ENCODE data around the gene MTRF1. TPM values are rescaled to one million over a fixed set of nuclear protein-coding genes. Genes with fewer than 3 reads are reported as not detected.

MTRF1 gene
- total and polyA plus RNA-seq, 9 of the 15 experiments (the other 6 are each of a cell fraction or from before 2014, with no cell fraction given), result 12.5 to 33.7 (median 20.1) TPM

GRCh38 chr13:41306271-41307145 is 43.1 kb upstream of the MTRF1 start (continued):
- TF ChIP-seq BRF2 (IDR thresholded peaks at IDR 0.05; ENCODE audit: borderline replicate concordance, insufficient read depth, insufficient read length) (no peak), PML (IDR thresholded peaks at IDR 0.05; ENCODE audit: low read length) (0 out of 2 replicates have a peak, but pooled peaks have one; percentile 23), NFE2 (IDR thresholded peaks at IDR 0.05; ENCODE audit: low read depth) (peak; percentile 72), KDM1A (IDR thresholded peaks at IDR 0.05) (peak; percentile 39 to 42; a peak in 2 of 4 replicates), RAD21 (CRISPR knock-in tag; conservative IDR thresholded peaks at IDR 0.05 in 1 of 2, IDR thresholded peaks at IDR 0.05 in 1 of 2) (no peak), ZNF445 (CRISPR knock-in tag; IDR thresholded peaks at IDR 0.05; ENCODE audit: low read depth) (no peak), POLR2AphosphoS5 (IDR thresholded peaks at IDR 0.05; ENCODE audit: control insufficient read depth, insufficient read depth, low read depth, low read length) (peak; percentile 52), GTF2B (IDR thresholded peaks at IDR 0.05; ENCODE audit: extremely low read depth, insufficient read length) (peak; percentile 40)
